K562 (cell line): ENCODE data around the gene PXN. TPM values are rescaled to one million over a fixed set of nuclear protein-coding genes. Genes with fewer than 3 reads are reported as not detected.
A peak's percentile ranks its signal among the peaks of the same experiment; 100 is the strongest.

Source experiments
- AFF1 ChIP-seq, 2 experiments: fragments of 450-650 bp; IDR thresholded peaks; 2 replicates each; pipeline ENCODE4 v1.6.1; 2018; ENCODE audit warnings: mild to moderate bottlenecking in 2 of 2, low read depth in 1 of 2; ENCODE audit not compliant: partially characterized antibody in 2 of 2
- ARID3B ChIP-seq: fragments of 250-450 bp; sonication (Bioruptor Pico); IDR thresholded peaks from 2 replicates; pipeline ENCODE4 v1.4.0; 2020; ENCODE audit warnings: borderline replicate concordance
- BMI1 ChIP-seq: fragments of 150-350 bp; IDR thresholded peaks from 2 replicates; pipeline ENCODE4 v1.6.1; 2014; ENCODE audit warnings: low read length
- BRCA1 ChIP-seq, 2 experiments: fragments of 450-650 bp in 1 of 2; sonication (generic) in 1 of 2; formaldehyde crosslinking in 1 of 2; IDR thresholded peaks; 2 replicates each; pipeline versions ENCODE4 v1.5.0 to v1.6.1; 2017 to 2020; ENCODE audit warnings: mild to moderate bottlenecking in 1 of 2, missing genetic modification reagents in 1 of 2
- CCAR2 ChIP-seq: fragments of 200-400 bp; formaldehyde crosslinking; IDR thresholded peaks from 2 replicates; pipeline ENCODE4 v1.6.1; 2017; ENCODE audit warnings: mild to moderate bottlenecking, low read depth, low read length
- EHMT2 ChIP-seq: fragments of 450-650 bp; IDR thresholded peaks from 2 replicates; pipeline ENCODE4 v1.6.1; 2018; ENCODE audit warnings: antibody characterized with exemption
- LARP7 ChIP-seq: fragments of 450-650 bp; IDR thresholded peaks from 2 replicates; pipeline ENCODE4 v1.6.1; 2016
- NFIC ChIP-seq: fragments of 450-650 bp; IDR thresholded peaks from 2 replicates; pipeline ENCODE4 v1.6.1; 2017; ENCODE audit warnings: mild to moderate bottlenecking, inconsistent platforms
- POLR2A ChIP-seq: fragments of 450-650 bp; conservative IDR thresholded peaks from 2 replicates; pipeline ENCODE4 v1.6.1; 2016
- ZBTB11 ChIP-seq, 3 experiments: fragments of 200-800 bp in 1 of 3; fragments of 250-450 bp in 1 of 3; fragments of 450-650 bp in 1 of 3; sonication (Bioruptor Pico) in 1 of 3; sonication (Bioruptor generic) in 1 of 3; formaldehyde crosslinking in 1 of 3; IDR thresholded peaks; 2 replicates each; pipeline versions ENCODE4 v1.6.1 to v1.8.0; 2016 to 2022; ENCODE audit warnings: mild to moderate bottlenecking in 2 of 3, missing genetic modification characterization in 2 of 3, missing compliant biosample characterization in 1 of 3, moderate library complexity in 1 of 3
- ZBTB12 ChIP-seq: fragments of 250-450 bp; sonication (Bioruptor Pico); IDR thresholded peaks from 2 replicates; pipeline ENCODE4 v1.4.0; 2020
- ZBTB17 ChIP-seq: fragments of 450-650 bp; formaldehyde crosslinking; IDR thresholded peaks from 2 replicates; pipeline ENCODE4 v1.4.0; 2020; ENCODE audit warnings: mild to moderate bottlenecking
- ZKSCAN1 ChIP-seq: fragments of 150-350 bp; IDR thresholded peaks from 2 replicates; pipeline ENCODE4 v1.6.1; 2016; ENCODE audit warnings: low read depth, low read length
- ZNF143 ChIP-seq: sonication (generic); formaldehyde crosslinking; IDR thresholded peaks from 2 replicates; pipeline ENCODE4 v1.9.0; 2022; ENCODE audit warnings: mild to moderate bottlenecking, missing genetic modification reagents
- ZNF277 ChIP-seq: fragments of 250-450 bp; sonication (Bioruptor Pico); IDR thresholded peaks from 2 replicates; pipeline ENCODE4 v1.8.0; 2022; ENCODE audit warnings: inconsistent platforms, mild to moderate bottlenecking, moderate library complexity, borderline replicate concordance
- ZNF695 ChIP-seq: fragments of 450-650 bp; formaldehyde crosslinking; IDR thresholded peaks from 2 replicates; pipeline ENCODE4 v1.4.0; 2020; ENCODE audit warnings: mild to moderate bottlenecking, moderate library complexity
- ZSCAN29 ChIP-seq: fragments of 450-650 bp; IDR thresholded peaks from 2 replicates; pipeline ENCODE4 v1.6.1; 2017
- polyA plus RNA-seq, 8 experiments: library from polyadenylated mRNA; depleted of rRNA in 4 of 8; stranded (reverse) in 5 of 8; unstranded in 3 of 8; fragments of >200 nt; fragmentation: Nextera tagmentation in 2 of 8; fragmentation: Illumina TruSeq in 1 of 8; extraction: Ambion mirVana in 2 of 8; extraction: Trizol in 1 of 8; gene quantifications; 2 replicates each; pipeline versions ENCODE4 v1.2.1 to v1.2.3, GENCODE V29; 2011 to 2014; ENCODE audit warnings: inconsistent platforms in 1 of 8, missing spikeins in 1 of 8
- total RNA-seq, 7 experiments: library from RNA; depleted of rRNA in 6 of 7; stranded (reverse); fragments of >200 nt in 6 of 7; fragmentation: Illumina TruSeq in 2 of 7; extraction: Trizol in 2 of 7; gene quantifications; 2 replicates each; pipeline versions ENCODE4 v1.2.1 to v1.2.3, GENCODE V29; 2011 to 2021; ENCODE audit warnings: low replicate concordance in 1 of 7

Gene PXN
- total and polyA plus RNA-seq, 9 of the 15 experiments (the other 6 are each of a cell fraction or from before 2014, with no cell fraction given) = 4.0 to 74.1 (median 18.6) TPM

GRCh38 chr12:120265473-120266179, at the start of gene PXN (continued):
- no peak for TF ChIP-seq ZNF277
- TF ChIP-seq ZSCAN29 = no peak
- no peak for TF ChIP-seq ZBTB12 (CRISPR knock-in tag)
- TF ChIP-seq ZBTB17 = no peak
- TF ChIP-seq NFIC = no peak
- no peak for TF ChIP-seq CCAR2
- peak; percentile 60 for TF ChIP-seq POLR2A
- TF ChIP-seq BMI1 = no peak
- no peak for TF ChIP-seq AFF1 (IDR thresholded peaks at IDR 0.05; ENCODE audit: low read depth in 1 of 2, partially characterized antibody in 2 of 2)
- TF ChIP-seq ZNF695 = no peak
- no peak for TF ChIP-seq ZKSCAN1
- TF ChIP-seq ZNF143 (CRISPR knock-in tag) = no peak
- TF ChIP-seq ARID3B = no peak
- TF ChIP-seq ZBTB11 (CRISPR knock-in tag; IDR thresholded peaks at IDR 0.05) = peak in 1 of 3 experiments; percentile 77; a peak in 2 of 6 replicates
- TF ChIP-seq EHMT2 = no peak
- no peak for TF ChIP-seq LARP7
- no peak for TF ChIP-seq BRCA1 (IDR thresholded peaks at IDR 0.05)
- no peak for TF ChIP-seq BRCA1 (CRISPR knock-in tag; IDR thresholded peaks at IDR 0.05)
